SK-N-SH (cell line): Measurements from ENCODE around the gene MORC2. TPM values are rescaled to one million over a fixed set of nuclear protein-coding genes. Genes with fewer than 3 reads are reported as not detected.

ENCODE experiments used
- CTCF ChIA-PET: fragments of 300-600, 350-600 bp; formaldehyde crosslinking; extraction: SDS; loops from one replicate; lab custom pipeline; 2021; lab: Yijun Ruan, JAX
- POLR2A ChIA-PET: fragments of 350-600 bp; sonication (Branson Sonifier 250); formaldehyde crosslinking; extraction: SDS; loops from one replicate; lab custom pipeline; 2020; ENCODE audit warnings: antibody characterized with exemption, inconsistent platforms; lab: Yijun Ruan, JAX
- DNase-seq: peaks from one replicate; pipeline ENCODE4 v3.0.0; 2012
- H2AFZ ChIP-seq: fragments of 200-600 bp; sonication (generic); 2 replicates; pipeline ENCODE4 v1.8.1; 2016; ENCODE audit warnings: antibody characterized with exemption, mild to moderate bottlenecking, low read depth
- H3F3A ChIP-seq: fragments of 200-600 bp; sonication (generic); replicated peaks from 2 replicates; pipeline ENCODE3; 2016; ENCODE audit warnings: antibody characterized with exemption, mild to moderate bottlenecking; ENCODE audit not compliant: insufficient read depth
- H3K27ac ChIP-seq, 2 experiments: fragments of 200-500 bp in 1 of 2; fragments of 200-600 bp in 1 of 2; sonication (Bioruptor generic) in 1 of 2; sonication (generic), shearing (Covaris generic) in 1 of 2; 2 replicates each; pipeline versions ENCODE4 v1.5.1 to v1.6.1; 2014 to 2016; ENCODE audit warnings: low read depth in 2 of 2, inconsistent platforms in 1 of 2, low read length in 1 of 2, mild to moderate bottlenecking in 1 of 2, mixed read lengths in 1 of 2
- H3K27me3 ChIP-seq: fragments of 200-600 bp; sonication (generic), shearing (Covaris generic); 2 replicates; pipeline ENCODE4 v1.6.1; 2016; ENCODE audit warnings: mixed run types; ENCODE audit not compliant: insufficient read depth
- H3K36me3 ChIP-seq, 2 experiments: fragments of 200-500 bp in 1 of 2; fragments of 200-600 bp in 1 of 2; sonication (Bioruptor generic) in 1 of 2; sonication (generic) in 1 of 2; replicated peaks in 1 of 2; 2 replicates each; pipeline versions ENCODE3 to v1.5.1; 2014 to 2016; ENCODE audit warnings: low read length in 1 of 2, mild to moderate bottlenecking in 1 of 2; ENCODE audit not compliant: insufficient read depth in 2 of 2, control insufficient read depth in 1 of 2
- H3K4me1 ChIP-seq, 2 experiments: fragments of 200-500 bp in 1 of 2; fragments of 200-600 bp in 1 of 2; sonication (Bioruptor generic) in 1 of 2; sonication (generic), shearing (Covaris generic) in 1 of 2; 2 replicates each; pipeline versions ENCODE4 v1.5.1 to v1.6.1; 2014 to 2016; ENCODE audit warnings: low read depth in 1 of 2, low read length in 1 of 2, mixed run types in 1 of 2; ENCODE audit not compliant: insufficient read depth in 2 of 2, control insufficient read depth in 1 of 2
- H3K4me2 ChIP-seq: fragments of 200-600 bp; sonication (generic), shearing (Covaris generic); 2 replicates; pipeline ENCODE4 v1.6.1; 2017; ENCODE audit warnings: mixed run types
- H3K4me3 ChIP-seq, 2 experiments: fragments of 200-500 bp in 1 of 2; fragments of 200-600 bp in 1 of 2; sonication (Bioruptor generic) in 1 of 2; sonication (generic), shearing (Covaris generic) in 1 of 2; 2 replicates each; pipeline versions ENCODE4 v1.5.1 to v1.8.1; 2014 to 2016; ENCODE audit warnings: low read depth in 2 of 2, inconsistent platforms in 1 of 2, low read length in 1 of 2, mild to moderate bottlenecking in 1 of 2, mixed read lengths in 1 of 2, moderate library complexity in 1 of 2
- H3K79me2 ChIP-seq: fragments of 200-600 bp; sonication (generic); 2 replicates; pipeline ENCODE4 v1.8.1; 2017; ENCODE audit warnings: mild to moderate bottlenecking; ENCODE audit not compliant: insufficient read depth
- H3K9ac ChIP-seq: fragments of 200-600 bp; sonication (generic); 2 replicates; pipeline ENCODE4 v1.6.1; 2017; ENCODE audit warnings: mixed run types
- H3K9me2 ChIP-seq: fragments of 200-600 bp; sonication (generic); 2 replicates; pipeline ENCODE4 v1.6.1; 2017; ENCODE audit warnings: mixed run types
- H3K9me3 ChIP-seq: fragments of 200-600 bp; sonication (generic); 2 replicates; pipeline ENCODE4 v1.6.1; 2017; ENCODE audit warnings: mixed run types, mild to moderate bottlenecking, moderate library complexity
- H4K20me1 ChIP-seq: fragments of 200-600 bp; sonication (generic); 2 replicates; pipeline ENCODE4 v1.6.1; 2017; ENCODE audit warnings: mild to moderate bottlenecking, mixed run types; ENCODE audit not compliant: insufficient read depth
- CHD2 ChIP-seq: fragments of 150-350 bp; IDR thresholded peaks from 2 replicates; pipeline ENCODE4 v1.6.1; 2018; ENCODE audit warnings: low read length; ENCODE audit not compliant: partially characterized antibody
- FOSL2 ChIP-seq: IDR thresholded peaks from 2 replicates; pipeline ENCODE4 v1.4.0; 2012; ENCODE audit warnings: low read depth, mild to moderate bottlenecking, moderate library complexity, borderline replicate concordance
- FOXJ3 ChIP-seq: sonication (generic); formaldehyde crosslinking; IDR thresholded peaks from 2 replicates; pipeline ENCODE4 v1.5.1; 2020; ENCODE audit warnings: mild to moderate bottlenecking, missing genetic modification reagents
- GABPA ChIP-seq: IDR thresholded peaks from 2 replicates; pipeline ENCODE4 v1.4.0; 2012; ENCODE audit warnings: low read depth, mild to moderate bottlenecking
- GATA2 ChIP-seq: sonication (generic); formaldehyde crosslinking; IDR thresholded peaks from 2 replicates; pipeline ENCODE4 v1.5.0; 2020; ENCODE audit warnings: mild to moderate bottlenecking, missing genetic modification reagents
- JUND ChIP-seq: IDR thresholded peaks from 2 replicates; pipeline ENCODE4 v1.4.0; 2012
- NFIC ChIP-seq: IDR thresholded peaks from 2 replicates; pipeline ENCODE4 v1.4.0; 2012; ENCODE audit warnings: borderline replicate concordance
- NRF1 ChIP-seq: IDR thresholded peaks from 2 replicates; pipeline ENCODE4 v1.6.1; 2012; ENCODE audit warnings: low read depth, mild to moderate bottlenecking, low read length
- RAD21 ChIP-seq: IDR thresholded peaks from 2 replicates; pipeline ENCODE4 v1.6.1; 2012; ENCODE audit warnings: mild to moderate bottlenecking, low read length
- RCOR1 ChIP-seq: fragments of 150-350 bp; IDR thresholded peaks from 2 replicates; pipeline ENCODE4 v1.6.1; 2017; ENCODE audit warnings: antibody characterized with exemption, low read length
- SIN3A ChIP-seq: IDR thresholded peaks from 2 replicates; pipeline ENCODE4 v1.6.1; 2012; ENCODE audit warnings: low read depth, mild to moderate bottlenecking, low read length, moderate library complexity, borderline replicate concordance
- TAF1 ChIP-seq: IDR thresholded peaks from 2 replicates; pipeline ENCODE4 v1.6.1; 2012; ENCODE audit warnings: low read depth, mild to moderate bottlenecking, low read length, moderate library complexity, borderline replicate concordance
- TEAD4 ChIP-seq: IDR thresholded peaks from 2 replicates; pipeline ENCODE4 v1.4.0; 2012; ENCODE audit warnings: mild to moderate bottlenecking, borderline replicate concordance; ENCODE audit not compliant: insufficient read depth
- USF1 ChIP-seq: IDR thresholded peaks from 2 replicates; pipeline ENCODE4 v1.4.0; 2012; ENCODE audit warnings: low read depth, borderline replicate concordance
- YY1 ChIP-seq: IDR thresholded peaks from 2 replicates; pipeline ENCODE4 v1.4.0; 2012; ENCODE audit warnings: low read depth, mild to moderate bottlenecking
- ZBTB33 ChIP-seq: IDR thresholded peaks from 2 replicates; pipeline ENCODE4 v1.4.0; 2012; ENCODE audit warnings: low read depth, borderline replicate concordance
- WGBS: methylation state at CpG from one replicate; pipeline ENCODE4 v1.1.6; 2017; ENCODE audit warnings: low lambda C conversion rate; 5-methylcytosine and 5-hydroxymethylcytosine counted together
- polyA plus RNA-seq, 3 experiments: library from polyadenylated mRNA; depleted of rRNA; stranded (reverse); fragments of >200 nt; gene quantifications; 2 replicates each; pipeline ENCODE4 v1.2.3, GENCODE V29; 2012
- TF ChIP-seq, protein P1 (sequence below): IDR thresholded peaks from 2 replicates; pipeline ENCODE4; 2012
- TF ChIP-seq, protein P2 (sequence below): IDR thresholded peaks from 2 replicates; pipeline ENCODE4 v1.6.1; 2012; ENCODE audit warnings: mild to moderate bottlenecking, low read depth, low read length, moderate library complexity
- TF ChIP-seq, protein P3 (sequence below): fragments of 150-350 bp; IDR thresholded peaks from 2 replicates; pipeline ENCODE4 v1.6.1; 2017; ENCODE audit warnings: antibody characterized with exemption, low read length, low read depth, borderline replicate concordance

MORC2 gene
- polyA plus RNA-seq, 1 of the 3 experiments (the other 2 are of a cell fraction): 8.3 TPM

DNA sequence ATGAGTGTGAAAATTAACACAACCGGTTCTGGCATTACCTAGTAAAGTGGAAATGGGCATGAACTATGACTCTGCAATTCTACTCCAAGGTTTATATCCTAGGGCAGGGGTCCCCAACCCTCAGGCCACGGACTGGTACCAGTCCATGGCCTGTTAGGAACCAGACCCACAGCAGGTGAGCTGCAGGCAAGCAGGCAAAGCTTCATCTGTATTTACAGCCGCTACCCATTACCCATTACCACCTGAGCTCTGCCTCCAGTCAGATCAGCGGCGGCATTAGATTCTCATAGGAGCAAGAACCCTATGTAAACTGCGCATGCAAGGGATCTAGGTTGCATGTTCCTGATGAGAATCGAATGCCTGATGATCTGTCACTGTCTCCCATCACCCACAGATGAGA, 49.8 kb downstream of the MORC2 start:
- H2AFZ ChIP-seq: no peak overlapping the region
- no peak overlapping the region for H3K27ac ChIP-seq
- 73% methylated on average over 5 of the region's 7 CpGs for WGBS
- POLR2A ChIA-PET: no interaction called here
- H3K9ac ChIP-seq: no peak overlapping the region
- no peaks in the 10 kb centered on the region for H3K9me2 ChIP-seq
- H3K4me2 ChIP-seq: no peak overlapping the region
- CTCF ChIA-PET: interaction anchor here (0.8 to 8.7 kb wide), 7 partner anchors 27 to 311 kb away, joined by 3 to 170 read pairs (median 12); no protein-coding TSS in a partner anchor
- H3K79me2 ChIP-seq: no peaks in the 10 kb centered on the region
- no peak overlapping the region for H3K4me3 ChIP-seq
- H3K36me3 ChIP-seq: no peaks in the 10 kb centered on the region
- H3K27me3 ChIP-seq: no peaks in the 10 kb centered on the region
- DNase-seq: no peak
- peaks cover 0 to 10% of the 10 kb centered on the region in 2 experiments; a peak in 1 of 4 replicates for H3K4me1 ChIP-seq
- no peaks in the 10 kb centered on the region for H3F3A ChIP-seq
- no peaks in the 10 kb centered on the region; the same call in 1 of the 2 replicates for H3K9me3 ChIP-seq
- H4K20me1 ChIP-seq: no peaks in the 10 kb centered on the region
- TF ChIP-seq JUND: no peak
- no peak for TF ChIP-seq NFIC

- Histone ChIP-seq H3K9me2 (no peaks in the 10 kb centered on the region), H3K4me1 (no peaks in the 10 kb centered on the region), H3K27me3 (no peaks in the 10 kb centered on the region), H3K9ac (no peak overlapping the region), H3K9me3 (no peaks in the 10 kb centered on the region), H2AFZ (no peak overlapping the region), H3K4me3 (no peak overlapping the region), H3F3A (no peaks in the 10 kb centered on the region), H3K79me2 (no peaks in the 10 kb centered on the region), H3K4me2 (no peak overlapping the region), H4K20me1 (no peaks in the 10 kb centered on the region), H3K36me3 (no peaks in the 10 kb centered on the region), H3K27ac (no peak overlapping the region)
- ChIA-PET POLR2A (no interaction called here), CTCF (interaction anchor here (1.4 to 6.7 kb wide), 3 partner anchors 10 to 147 kb away, joined by 3 to 46 read pairs (median 10); no protein-coding TSS in a partner anchor)
- WGBS: 46% methylated on average over 2 of the region's 2 CpGs
- TF ChIP-seq FOSL2 (no peak), ZBTB33 (no peak), SIN3A (no peak), TEAD4 (no peak), RCOR1 (no peak), FOXJ3 (CRISPR knock-in tag) (no peak), RAD21 (no peak), GATA2 (CRISPR knock-in tag) (no peak), YY1 (no peak), GABPA (no peak), JUND (no peak), TAF1 (no peak), CHD2 (no peak), NRF1 (no peak), NFIC (no peak), USF1 (no peak)
- TF ChIP-seq, protein P1, sequence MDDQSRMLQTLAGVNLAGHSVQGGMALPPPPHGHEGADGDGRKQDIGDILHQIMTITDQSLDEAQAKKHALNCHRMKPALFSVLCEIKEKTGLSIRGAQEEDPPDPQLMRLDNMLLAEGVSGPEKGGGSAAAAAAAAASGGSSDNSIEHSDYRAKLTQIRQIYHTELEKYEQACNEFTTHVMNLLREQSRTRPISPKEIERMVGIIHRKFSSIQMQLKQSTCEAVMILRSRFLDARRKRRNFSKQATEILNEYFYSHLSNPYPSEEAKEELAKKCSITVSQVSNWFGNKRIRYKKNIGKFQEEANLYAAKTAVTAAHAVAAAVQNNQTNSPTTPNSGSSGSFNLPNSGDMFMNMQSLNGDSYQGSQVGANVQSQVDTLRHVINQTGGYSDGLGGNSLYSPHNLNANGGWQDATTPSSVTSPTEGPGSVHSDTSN: no peak
- TF ChIP-seq, protein P2, sequence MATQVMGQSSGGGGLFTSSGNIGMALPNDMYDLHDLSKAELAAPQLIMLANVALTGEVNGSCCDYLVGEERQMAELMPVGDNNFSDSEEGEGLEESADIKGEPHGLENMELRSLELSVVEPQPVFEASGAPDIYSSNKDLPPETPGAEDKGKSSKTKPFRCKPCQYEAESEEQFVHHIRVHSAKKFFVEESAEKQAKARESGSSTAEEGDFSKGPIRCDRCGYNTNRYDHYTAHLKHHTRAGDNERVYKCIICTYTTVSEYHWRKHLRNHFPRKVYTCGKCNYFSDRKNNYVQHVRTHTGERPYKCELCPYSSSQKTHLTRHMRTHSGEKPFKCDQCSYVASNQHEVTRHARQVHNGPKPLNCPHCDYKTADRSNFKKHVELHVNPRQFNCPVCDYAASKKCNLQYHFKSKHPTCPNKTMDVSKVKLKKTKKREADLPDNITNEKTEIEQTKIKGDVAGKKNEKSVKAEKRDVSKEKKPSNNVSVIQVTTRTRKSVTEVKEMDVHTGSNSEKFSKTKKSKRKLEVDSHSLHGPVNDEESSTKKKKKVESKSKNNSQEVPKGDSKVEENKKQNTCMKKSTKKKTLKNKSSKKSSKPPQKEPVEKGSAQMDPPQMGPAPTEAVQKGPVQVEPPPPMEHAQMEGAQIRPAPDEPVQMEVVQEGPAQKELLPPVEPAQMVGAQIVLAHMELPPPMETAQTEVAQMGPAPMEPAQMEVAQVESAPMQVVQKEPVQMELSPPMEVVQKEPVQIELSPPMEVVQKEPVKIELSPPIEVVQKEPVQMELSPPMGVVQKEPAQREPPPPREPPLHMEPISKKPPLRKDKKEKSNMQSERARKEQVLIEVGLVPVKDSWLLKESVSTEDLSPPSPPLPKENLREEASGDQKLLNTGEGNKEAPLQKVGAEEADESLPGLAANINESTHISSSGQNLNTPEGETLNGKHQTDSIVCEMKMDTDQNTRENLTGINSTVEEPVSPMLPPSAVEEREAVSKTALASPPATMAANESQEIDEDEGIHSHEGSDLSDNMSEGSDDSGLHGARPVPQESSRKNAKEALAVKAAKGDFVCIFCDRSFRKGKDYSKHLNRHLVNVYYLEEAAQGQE: no peak
- TF ChIP-seq, protein P3, sequence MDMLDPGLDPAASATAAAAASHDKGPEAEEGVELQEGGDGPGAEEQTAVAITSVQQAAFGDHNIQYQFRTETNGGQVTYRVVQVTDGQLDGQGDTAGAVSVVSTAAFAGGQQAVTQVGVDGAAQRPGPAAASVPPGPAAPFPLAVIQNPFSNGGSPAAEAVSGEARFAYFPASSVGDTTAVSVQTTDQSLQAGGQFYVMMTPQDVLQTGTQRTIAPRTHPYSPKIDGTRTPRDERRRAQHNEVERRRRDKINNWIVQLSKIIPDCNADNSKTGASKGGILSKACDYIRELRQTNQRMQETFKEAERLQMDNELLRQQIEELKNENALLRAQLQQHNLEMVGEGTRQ: no peak
- no peak for DNase-seq
These were observed 58.2 kb downstream of the MORC2 start for GRCh38 chr22:30910358-30910757.
